Measurements from ENCODE around the gene CFDP1. TPM values are rescaled to one million over a fixed set of nuclear protein-coding genes. Genes with fewer than 3 reads are reported as not detected.

The CFDP1 gene
- total and polyA plus RNA-seq, 2 of the 13 experiments (the other 11 are each of a cell fraction or from before 2014, with no cell fraction given), result 78.6 to 153 TPM

GRCh38 chr16:75251280-75252048 is 181.8 kb downstream of the CFDP1 start, which contains the start of gene BCAR1 (continued):
- TF ChIP-seq ZNF513 (CRISPR knock-in tag; conservative IDR thresholded peaks at IDR 0.05) (peak; percentile 43; the same call in 1 of the 2 replicates), ZNF574 (CRISPR knock-in tag; IDR thresholded peaks at IDR 0.05) (peak; percentile 74; the same call in 1 of the 2 replicates), MTA3 (CRISPR knock-in tag; IDR thresholded peaks at IDR 0.05) (no peak), MED1 (CRISPR knock-in tag; IDR thresholded peaks at IDR 0.05) (peak; percentile 15; the same call in 1 of the 2 replicates), TFAP4 (IDR thresholded peaks at IDR 0.05; ENCODE audit: borderline replicate concordance, low read depth) (peak; percentile 5; the same call in 1 of the 2 replicates), HDAC1 (CRISPR knock-in tag; IDR thresholded peaks at IDR 0.05) (peak; percentile 19; the same call in 1 of the 2 replicates), HIC2 (CRISPR knock-in tag; IDR thresholded peaks at IDR 0.05; ENCODE audit: low read depth) (no peak), ZNF296 (CRISPR knock-in tag; conservative IDR thresholded peaks at IDR 0.05) (no peak), PBX3 (CRISPR knock-in tag; IDR thresholded peaks at IDR 0.05; ENCODE audit: borderline replicate concordance) (0 out of 2 replicates have a peak, but pooled peaks have one; percentile 20), SAFB2 (CRISPR knock-in tag; IDR thresholded peaks at IDR 0.05; ENCODE audit: borderline replicate concordance, low read depth) (peak; percentile 4; the same call in 1 of the 2 replicates), SOX13 (IDR thresholded peaks at IDR 0.05) (no peak), SOX13 (CRISPR knock-in tag; conservative IDR thresholded peaks at IDR 0.05 in 1 of 2, IDR thresholded peaks at IDR 0.05 in 1 of 2) (0 out of 4 replicates have a peak, but pooled peaks of 1 of the 2 experiments have one; percentile 87), MAZ (IDR thresholded peaks at IDR 0.05; ENCODE audit: borderline replicate concordance, low read depth, low read length) (peak; percentile 69), MAZ (CRISPR knock-in tag; IDR thresholded peaks at IDR 0.05; ENCODE audit: low read depth) (no peak; the same call in 1 of the 2 replicates), ZNF138 (CRISPR knock-in tag; IDR thresholded peaks at IDR 0.05; ENCODE audit: low read depth) (0 out of 2 replicates have a peak, but pooled peaks have one; percentile 18), XRCC5 (optimal IDR thresholded peaks at IDR 0.05; ENCODE audit: low read length) (peak; percentile 13), TOPORS (CRISPR knock-in tag; IDR thresholded peaks at IDR 0.05) (0 out of 2 replicates have a peak, but pooled peaks have one; percentile 33)
- TF ChIP-seq, protein P1, sequence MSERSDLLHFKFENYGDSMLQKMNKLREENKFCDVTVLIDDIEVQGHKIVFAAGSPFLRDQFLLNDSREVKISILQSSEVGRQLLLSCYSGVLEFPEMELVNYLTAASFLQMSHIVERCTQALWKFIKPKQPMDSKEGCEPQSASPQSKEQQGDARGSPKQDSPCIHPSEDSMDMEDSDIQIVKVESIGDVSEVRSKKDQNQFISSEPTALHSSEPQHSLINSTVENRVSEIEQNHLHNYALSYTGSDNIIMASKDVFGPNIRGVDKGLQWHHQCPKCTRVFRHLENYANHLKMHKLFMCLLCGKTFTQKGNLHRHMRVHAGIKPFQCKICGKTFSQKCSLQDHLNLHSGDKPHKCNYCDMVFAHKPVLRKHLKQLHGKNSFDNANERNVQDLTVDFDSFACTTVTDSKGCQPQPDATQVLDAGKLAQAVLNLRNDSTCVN (CRISPR knock-in tag; IDR thresholded peaks at IDR 0.05; ENCODE audit: borderline replicate concordance), result peak; percentile 35; the same call in 1 of the 2 replicates

Measured in HepG2 (cell line).